ENCODE data around the gene TSPAN31. TPM values are rescaled to one million over a fixed set of nuclear protein-coding genes. Genes with fewer than 3 reads are reported as not detected.

TSPAN31 gene
- total RNA-seq, 4 donors from 2014 or later = 47.1 to 115 (median 80.1) TPM

DNA sequence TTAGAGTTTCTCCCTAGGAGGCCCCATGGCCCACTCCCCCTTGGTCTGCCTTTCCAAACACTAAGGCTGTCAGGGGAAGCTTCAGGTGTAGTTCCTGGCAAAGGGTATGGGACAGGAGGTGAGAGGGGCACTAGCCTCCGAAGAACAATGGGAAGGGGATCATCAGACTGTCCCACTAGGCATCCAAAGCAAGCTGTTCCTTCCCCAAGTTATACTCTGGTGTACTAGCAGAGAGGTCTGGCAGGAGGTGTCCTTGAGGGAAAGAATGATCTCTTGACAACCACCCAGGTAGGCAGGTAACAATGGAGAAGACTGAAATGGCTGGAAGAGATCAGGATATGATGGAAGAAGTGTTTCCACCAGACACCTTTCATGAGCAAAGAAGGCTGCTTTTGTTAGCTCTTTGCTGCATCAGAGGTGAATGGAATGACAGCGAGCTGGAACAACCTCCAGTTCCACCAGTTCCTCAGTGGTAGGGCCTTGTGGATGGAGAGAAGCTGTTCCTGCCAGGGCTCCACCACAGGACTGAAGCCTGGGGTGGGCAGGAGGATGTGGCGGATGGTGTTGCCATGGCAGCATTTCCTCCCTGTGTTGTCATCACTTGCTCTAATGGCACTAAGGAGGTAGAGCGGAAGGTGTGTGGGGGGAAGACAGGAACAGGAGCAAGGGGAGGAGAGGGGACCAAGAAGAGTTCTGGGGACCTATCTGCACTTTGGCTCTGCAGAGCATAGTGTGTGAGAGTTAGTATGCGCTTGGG, 4.0 kb upstream of the TSPAN31 start:
- Histone ChIP-seq H3K9me3 (no peaks in the 10 kb centered on the region), H3K4me3 (no peak overlapping the region), H3K27ac (no peak overlapping the region), H3K36me3 (no peaks in the 10 kb centered on the region), H3K27me3 (peaks cover 4 to 55% of the 10 kb centered on the region in 2 donors), H3K4me1 (peaks cover 0 to 52% (median 34%) of the 10 kb centered on the region in 4 donors)
- no peak for DNase-seq (ENCODE audit: low spot score in 2 of 2)
- no peak for TF ChIP-seq POLR2A (IDR thresholded peaks at IDR 0.05)
- no peak for TF ChIP-seq EP300 (IDR thresholded peaks at IDR 0.05)
- TF ChIP-seq CTCF (IDR thresholded peaks at IDR 0.05) = no peak
- 56 to 73% methylated on average over 5 of the region's 5 CpGs for WGBS, 2 donors

GRCh38 chr12:57741413-57741789, 3.4 kb upstream of the TSPAN31 start:
- TF ChIP-seq EP300 (IDR thresholded peaks at IDR 0.05) (no peak), CTCF (IDR thresholded peaks at IDR 0.05) (no peak), POLR2A (IDR thresholded peaks at IDR 0.05) (no peak)
- H3K36me3 ChIP-seq = peaks cover 0 to 4% (median 0%) of the 10 kb centered on the region in 3 donors
- DNase-seq (ENCODE audit: low spot score in 2 of 2) = no peak
- H3K4me3 ChIP-seq = peak overlapping the region in 2 of 4 donors; percentile 33 to 37
- peaks cover 0 to 52% (median 30%) of the 10 kb centered on the region in 4 donors for H3K4me1 ChIP-seq
- H3K27ac ChIP-seq = no peak overlapping the region
- H3K27me3 ChIP-seq = peaks cover 2 to 49% of the 10 kb centered on the region in 2 donors
- no peaks in the 10 kb centered on the region for H3K9me3 ChIP-seq
- WGBS, 2 donors = 47 to 50% methylated on average over 1 of the region's 1 CpG

GRCh38 chr12:57741844-57742738, 2.7 kb upstream of the TSPAN31 start:
- no peak overlapping the region for H3K27ac ChIP-seq
- no peak for DNase-seq (ENCODE audit: low spot score in 2 of 2)
- TF ChIP-seq POLR2A (IDR thresholded peaks at IDR 0.05) (no peak), CTCF (IDR thresholded peaks at IDR 0.05) (peak in 1 of 5 experiments; percentile 19)
- H3K4me3 ChIP-seq = peak overlapping the region in 2 of 4 donors; percentile 33 to 37
- peaks cover 0 to 11% (median 0%) of the 10 kb centered on the region in 3 donors for H3K36me3 ChIP-seq
- 55 to 56% methylated on average over 14 of the region's 14 CpGs for WGBS, 2 donors
- H3K4me1 ChIP-seq = peaks cover 0 to 49% (median 25%) of the 10 kb centered on the region in 4 donors
- no peaks in the 10 kb centered on the region for H3K9me3 ChIP-seq
- H3K27me3 ChIP-seq = peaks cover 0 to 42% of the 10 kb centered on the region in 2 donors

GRCh38 chr12:57743769-57744168, 1.1 kb upstream of the TSPAN31 start:
- H3K36me3 ChIP-seq = peaks cover 0 to 27% (median under 1%) of the 10 kb centered on the region in 3 donors
- H3K27ac ChIP-seq = no peak overlapping the region
- H3K27me3 ChIP-seq = peaks cover 0 to 25% of the 10 kb centered on the region in 2 donors
- peak overlapping the region in 1 of 4 donors; percentile 59 for H3K4me3 ChIP-seq
- no peak for DNase-seq (ENCODE audit: low spot score in 2 of 2)
- TF ChIP-seq POLR2A (IDR thresholded peaks at IDR 0.05) = no peak
- TF ChIP-seq CTCF (IDR thresholded peaks at IDR 0.05) = no peak
- no peak for TF ChIP-seq EP300 (IDR thresholded peaks at IDR 0.05)
- no peaks in the 10 kb centered on the region for H3K9me3 ChIP-seq
- peaks cover 0 to 32% (median 10%) of the 10 kb centered on the region in 4 donors for H3K4me1 ChIP-seq
- WGBS, 2 donors = 88 to 92% methylated on average over 2 of the region's 2 CpGs
